Stimulated activated CD8-positive, alpha-beta memory T cell treated with anti-CD3 and anti-CD28 coated beads, Interleukin-12 subunit alpha, Interleukin-12 subunit beta, amount 100 ng/mL, for 24 hours (primary cell): Measurements from ENCODE around the gene ZNF710.
"Not testable (repeated sequence)": the region's sequence is repeated elsewhere in the genome, so short reads cannot be mapped to it uniquely, and the experiment has no call there.

ENCODE experiments used
- DNase-seq: peaks from one replicate; pipeline ENCODE4 v3.0.0-alpha.2; 2020; ENCODE audit errors: extremely low read depth

Gene ZNF710

DNA sequence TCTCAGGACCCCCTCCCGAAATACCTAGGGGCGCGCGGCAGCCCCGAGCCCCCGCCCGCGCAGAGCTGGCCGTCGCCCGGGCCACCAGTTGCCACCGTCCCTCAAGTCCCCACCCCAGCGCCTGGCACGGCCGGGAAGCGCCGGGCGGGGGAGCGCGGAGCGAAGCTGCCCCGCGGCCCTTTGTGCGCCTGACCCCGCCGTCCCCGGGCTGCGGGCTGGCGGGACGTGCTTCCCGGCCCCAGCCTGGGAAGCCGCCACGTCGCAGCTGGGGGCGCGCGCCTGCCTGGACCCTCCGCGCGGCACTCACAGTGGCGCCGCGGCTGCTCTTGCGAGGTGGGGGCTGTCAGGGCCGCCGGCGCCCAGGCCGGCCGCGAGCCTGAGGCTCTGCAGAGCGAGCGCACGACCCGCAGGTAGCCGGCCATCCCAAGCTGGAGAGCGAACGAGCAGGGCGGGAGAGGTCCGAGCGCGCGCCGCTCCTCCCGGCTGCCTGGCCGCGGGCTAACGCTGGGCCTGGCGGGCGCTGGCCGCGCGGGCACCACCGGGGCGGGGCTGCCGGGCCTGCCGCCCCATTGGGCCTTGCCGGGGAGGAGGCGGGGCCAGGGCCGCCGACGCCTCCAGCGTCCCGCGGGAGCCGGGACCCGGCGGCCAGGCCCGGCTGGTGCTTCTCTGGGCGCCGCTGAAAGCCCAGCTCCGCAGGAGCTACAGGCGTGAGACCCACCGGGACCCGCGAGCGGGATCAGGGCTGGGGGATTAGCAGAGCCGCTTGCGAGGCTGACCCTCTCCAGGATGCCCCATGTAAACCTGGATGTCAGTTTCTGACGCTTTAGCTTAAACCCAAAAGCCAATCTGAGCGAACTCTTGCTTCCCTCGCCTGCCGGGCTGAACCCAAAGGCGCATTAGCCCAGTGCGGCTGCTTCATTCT lies 101.1 kb downstream of the ZNF710 start, which contains the start of gene IDH2:
TSS of gene IDH2 (minus strand) at position 500 of the 922 bp plus-strand sequence. CDS start at position 422, 78 bp downstream.
- peak; percentile 31 for DNase-seq

DNA sequence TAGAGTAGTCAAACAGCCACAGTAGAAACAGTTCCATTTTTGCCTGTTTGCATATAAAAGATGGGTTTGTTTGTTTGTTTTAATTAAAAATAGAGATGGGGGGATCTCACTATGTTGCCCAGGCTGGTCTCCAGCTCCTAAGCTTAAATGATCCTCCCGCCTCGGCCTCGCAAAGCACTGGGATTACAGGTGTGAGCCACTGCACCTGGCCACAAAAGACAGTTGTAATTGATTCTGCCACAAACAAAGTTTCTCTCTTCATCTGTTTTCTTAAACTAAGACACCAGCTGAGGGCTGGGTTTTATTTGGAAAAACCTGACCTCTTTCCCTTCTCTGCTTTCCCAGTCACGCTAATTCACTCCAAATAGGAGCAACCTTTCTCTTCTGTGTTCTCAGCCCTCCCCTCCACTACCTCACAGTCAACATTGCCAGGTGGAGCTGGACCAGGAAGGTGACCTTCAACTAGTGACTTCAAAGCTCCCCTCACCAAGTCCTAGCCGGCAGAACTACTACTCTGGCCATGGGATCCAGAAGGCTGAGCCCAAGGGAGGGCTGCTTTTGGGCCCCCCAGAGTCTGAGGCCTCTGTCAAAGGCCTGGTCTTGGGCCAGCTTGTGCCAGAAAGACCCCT lies 102.7 kb downstream of the ZNF710 start:
- no peak for DNase-seq

DNA sequence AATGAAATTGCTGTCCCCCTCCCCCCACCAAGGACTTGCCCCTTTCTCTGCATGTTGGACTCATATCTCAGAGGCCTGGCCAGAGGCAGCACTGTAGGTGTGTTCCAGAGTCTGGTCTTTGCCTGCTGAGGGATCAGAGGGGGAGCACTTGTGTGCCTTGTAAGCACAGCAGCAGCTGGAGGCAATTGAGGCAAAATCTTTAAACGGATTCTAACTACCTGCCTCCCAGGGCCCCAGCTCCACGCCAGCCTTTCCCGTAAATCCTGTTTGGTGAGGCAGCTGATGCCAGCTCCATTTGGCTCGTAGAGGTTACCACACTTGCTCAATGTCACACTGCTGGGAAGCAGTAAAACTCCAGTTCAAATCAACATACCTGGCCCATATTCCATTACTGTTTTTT lies 103.4 kb downstream of the ZNF710 start:
- DNase-seq, result no peak

DNA sequence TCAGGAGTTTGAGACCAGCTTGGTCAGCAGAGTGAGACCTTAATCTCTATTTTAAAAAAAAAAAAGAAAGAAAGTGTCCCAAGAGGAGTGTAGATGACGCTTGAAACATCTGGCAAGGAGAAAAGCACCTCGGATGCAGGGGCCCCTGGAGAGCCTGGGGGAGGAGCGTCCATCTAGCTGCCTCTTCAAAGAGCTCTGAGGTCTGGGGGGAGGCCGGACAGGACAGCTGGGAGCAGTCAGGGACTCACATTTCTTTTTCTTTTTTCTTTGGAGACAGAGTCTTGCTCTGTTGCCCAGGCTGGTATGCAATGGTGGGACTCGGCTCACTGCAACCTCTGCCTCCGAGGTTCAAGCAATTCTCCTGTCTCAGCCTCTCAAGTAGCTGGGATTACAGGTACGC lies 104.4 kb downstream of the ZNF710 start:
- DNase-seq, result no peak

DNA sequence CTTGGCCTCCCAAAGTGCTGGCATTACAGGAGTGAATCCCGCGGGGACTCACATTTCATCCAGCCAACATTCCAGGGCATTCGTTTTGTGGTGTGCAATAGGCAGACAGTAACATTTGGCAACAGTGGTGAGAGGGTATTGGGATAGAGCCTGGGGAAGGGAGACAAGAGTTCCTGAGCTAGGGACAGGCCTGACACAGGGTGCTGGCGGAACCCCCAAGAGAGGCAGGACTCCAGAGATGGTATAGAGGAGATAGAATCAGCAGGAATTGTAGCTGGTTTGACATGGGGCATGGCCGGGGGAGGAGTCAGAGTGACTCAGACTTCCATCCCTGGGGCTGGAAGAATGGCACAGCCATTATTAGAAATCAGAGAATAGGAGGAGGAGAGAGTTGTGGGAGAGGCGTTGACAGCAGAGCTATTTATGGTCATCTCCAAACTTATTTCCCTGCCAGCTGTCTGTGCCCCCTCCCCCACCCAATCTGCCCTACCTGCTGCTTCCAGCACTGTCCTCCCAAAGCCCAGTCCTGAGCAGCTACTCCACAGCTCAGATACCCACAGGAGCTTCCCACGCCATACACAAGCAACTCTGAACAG lies 105.5 kb downstream of the ZNF710 start:
- no peak for DNase-seq

DNA sequence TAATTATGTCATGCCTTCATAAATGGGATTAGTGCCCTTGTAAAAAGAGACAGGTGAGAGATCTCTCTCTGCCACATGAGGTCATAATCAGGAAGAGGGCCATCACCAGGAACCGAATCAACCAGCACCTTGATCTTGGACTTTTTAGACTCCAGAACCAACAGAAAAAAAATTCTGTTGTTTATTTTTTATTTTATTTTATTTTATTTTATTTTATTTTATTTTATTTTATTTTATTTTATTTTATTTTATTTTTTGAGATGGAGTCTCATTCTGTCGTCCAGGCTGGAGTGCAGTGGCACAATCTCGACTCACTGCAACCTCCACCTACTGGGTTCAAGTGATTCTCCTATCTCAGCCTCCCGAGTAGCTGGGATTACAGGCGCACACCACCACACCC lies 106.9 kb downstream of the ZNF710 start:
- DNase-seq, result not testable (repeated sequence)

DNA sequence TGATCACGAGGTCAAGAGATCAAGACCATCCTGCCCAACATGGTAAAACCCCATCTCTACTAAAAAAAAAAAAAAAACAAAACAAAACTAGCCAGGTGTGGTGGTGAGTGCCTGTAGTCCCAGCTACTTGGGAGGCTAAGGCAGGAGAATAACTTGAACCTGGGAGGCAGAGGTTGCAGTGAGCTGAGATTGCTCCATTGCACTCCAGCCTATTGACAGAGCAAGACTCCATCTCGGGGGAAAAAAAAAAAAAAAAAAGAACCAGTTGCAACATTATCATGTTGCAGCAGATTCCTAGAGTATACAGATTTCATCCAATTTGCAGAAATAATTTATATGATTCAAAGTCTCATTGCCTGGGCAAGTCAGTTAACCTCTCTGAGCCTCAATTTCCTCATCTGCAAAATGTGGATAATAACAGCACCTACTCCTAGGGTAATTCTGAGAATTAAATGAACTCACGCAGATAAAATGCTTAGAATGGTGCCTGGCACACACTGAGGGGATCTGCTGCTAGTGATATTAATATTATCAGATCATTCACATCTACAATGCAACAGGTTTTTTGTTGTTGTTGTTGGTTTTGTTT lies 108.1 kb downstream of the ZNF710 start:
- DNase-seq, result not testable (repeated sequence)

DNA sequence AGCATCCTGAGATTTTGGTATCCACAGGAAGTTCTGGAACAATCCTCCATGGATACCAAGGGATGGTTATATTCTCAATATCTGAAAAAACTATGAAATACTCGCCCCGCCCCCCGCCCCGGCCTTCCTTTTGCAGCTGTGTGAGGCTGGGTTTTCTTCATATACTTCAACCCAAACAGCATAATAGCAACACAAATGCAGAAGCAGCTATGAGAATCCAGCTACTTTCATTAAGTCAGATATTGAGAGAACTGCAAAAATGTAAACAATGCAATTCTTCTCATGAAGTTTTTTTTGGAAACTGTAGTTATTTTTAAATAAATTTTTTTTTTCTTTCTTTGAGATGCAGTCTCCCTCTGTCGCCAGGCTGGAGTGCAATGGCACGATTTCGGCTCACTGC lies 112.0 kb downstream of the ZNF710 start:
- no peak for DNase-seq

DNA sequence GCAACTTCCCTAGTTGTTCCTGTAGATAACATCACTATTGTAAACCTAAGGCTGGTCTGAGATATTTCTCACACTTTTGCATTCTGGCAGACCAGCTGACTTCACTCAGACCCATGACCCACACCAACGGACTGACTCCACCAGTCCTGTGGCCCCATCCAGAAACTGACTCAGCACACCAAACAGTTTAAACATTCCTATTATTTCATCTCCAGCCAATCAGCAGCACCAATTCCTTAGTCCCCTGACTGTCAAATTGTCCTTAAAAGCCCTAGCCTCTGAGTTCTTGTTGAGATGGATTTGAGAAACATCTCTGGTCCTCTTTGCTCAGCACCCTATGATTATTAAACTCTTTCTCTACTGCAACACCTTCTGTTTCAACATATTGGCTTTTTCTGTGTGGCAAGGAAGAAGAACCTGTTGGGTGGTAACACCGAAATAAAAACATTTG lies 113.4 kb downstream of the ZNF710 start:
- no peak for DNase-seq

DNA sequence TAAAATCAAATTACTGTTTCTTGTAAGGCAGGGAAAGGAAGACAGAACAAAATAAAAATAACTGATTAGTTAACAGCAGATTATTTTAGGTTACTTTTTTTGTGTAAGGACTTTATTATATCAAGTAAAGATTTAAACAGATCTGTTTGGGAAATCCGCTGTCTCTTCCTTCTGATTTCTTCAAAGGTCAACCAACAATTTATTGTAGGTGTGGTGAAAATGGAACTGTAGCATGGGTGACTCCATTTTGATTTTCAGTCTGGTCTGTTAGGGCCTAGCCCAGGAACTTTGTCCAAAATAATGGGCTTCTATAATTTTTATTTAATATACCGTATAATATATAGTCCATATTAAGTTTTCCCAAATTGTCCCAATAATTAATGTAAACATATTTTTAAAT lies 114.7 kb downstream of the ZNF710 start:
- no peak for DNase-seq

DNA sequence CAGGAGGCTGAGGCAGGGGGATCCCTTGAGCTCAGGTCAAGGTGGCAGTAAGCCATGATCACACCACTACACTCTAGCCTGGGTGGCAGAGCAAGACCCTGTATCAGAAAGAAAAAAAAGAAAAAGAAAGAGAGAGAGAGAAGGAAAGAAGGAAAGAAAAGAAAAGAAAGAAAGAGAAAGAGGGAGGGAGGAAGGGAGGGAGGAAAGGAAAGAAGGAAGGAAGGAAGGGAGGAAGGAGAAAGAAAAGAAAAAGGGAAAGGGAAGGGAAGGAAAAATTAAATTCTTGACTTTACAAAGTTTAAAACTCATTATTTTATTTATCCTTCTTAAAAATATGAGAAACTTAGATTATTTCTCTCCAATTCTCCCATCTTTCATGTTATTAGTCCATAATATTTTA lies 118.2 kb downstream of the ZNF710 start:
- DNase-seq, result no peak

DNA sequence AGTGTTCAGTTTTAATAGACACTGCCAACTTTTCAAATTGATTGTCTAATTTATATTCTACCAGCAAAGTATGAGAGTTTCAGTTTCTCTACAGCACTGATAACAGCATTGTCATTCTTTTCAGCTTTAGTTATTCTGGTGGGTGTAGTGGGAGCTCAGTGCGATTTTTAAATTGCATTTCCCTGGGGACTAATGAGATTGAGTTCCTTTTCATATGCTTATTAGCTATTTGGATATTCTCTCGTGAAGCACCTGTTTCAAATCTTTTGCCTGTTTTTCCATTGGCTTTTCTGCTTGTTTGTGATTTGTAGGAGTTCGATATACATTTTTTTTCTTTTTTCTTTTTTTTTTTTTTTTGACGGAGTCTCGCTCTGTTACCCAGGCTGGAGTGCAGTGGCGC lies 120.0 kb downstream of the ZNF710 start:
- no peak for DNase-seq

DNA sequence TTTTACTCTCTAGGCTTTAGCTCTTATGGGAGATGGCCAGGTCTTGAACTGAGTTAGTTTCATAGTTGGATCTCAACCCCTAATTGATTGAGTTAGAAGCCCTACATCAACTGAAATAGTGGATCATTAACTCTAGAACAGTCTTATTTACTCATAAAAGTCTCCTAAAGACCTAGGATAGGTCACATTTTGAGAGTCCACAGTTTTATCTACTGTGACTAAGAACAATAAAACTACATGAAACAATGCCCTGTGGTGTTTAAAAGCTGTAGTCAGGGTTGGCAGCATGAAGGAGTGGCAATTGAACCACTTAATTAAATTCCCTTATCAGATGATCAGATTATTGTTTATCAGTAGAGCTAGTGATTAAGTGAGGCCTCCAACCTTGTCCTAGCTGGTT lies 123.4 kb downstream of the ZNF710 start:
- DNase-seq, result no peak

DNA sequence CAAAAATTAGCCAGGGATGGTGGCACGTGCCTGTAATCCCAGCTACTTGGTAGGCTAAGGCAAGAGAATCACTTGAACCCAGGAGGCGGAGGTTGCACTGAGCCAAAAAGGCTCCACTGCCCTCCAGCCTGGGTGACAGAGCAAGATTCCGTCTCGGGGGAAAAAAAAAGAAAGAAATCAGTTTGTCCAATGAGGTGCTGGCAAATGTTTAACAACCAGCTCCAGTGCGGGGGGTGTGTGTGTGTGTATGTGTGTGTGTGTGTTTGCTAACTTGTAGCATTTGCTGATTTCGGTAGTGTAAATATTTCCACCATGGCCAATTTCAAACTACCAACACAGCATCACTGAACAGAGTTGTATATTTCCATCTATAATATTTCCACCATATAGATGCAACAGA lies 124.9 kb downstream of the ZNF710 start:
- DNase-seq, result no peak

DNA sequence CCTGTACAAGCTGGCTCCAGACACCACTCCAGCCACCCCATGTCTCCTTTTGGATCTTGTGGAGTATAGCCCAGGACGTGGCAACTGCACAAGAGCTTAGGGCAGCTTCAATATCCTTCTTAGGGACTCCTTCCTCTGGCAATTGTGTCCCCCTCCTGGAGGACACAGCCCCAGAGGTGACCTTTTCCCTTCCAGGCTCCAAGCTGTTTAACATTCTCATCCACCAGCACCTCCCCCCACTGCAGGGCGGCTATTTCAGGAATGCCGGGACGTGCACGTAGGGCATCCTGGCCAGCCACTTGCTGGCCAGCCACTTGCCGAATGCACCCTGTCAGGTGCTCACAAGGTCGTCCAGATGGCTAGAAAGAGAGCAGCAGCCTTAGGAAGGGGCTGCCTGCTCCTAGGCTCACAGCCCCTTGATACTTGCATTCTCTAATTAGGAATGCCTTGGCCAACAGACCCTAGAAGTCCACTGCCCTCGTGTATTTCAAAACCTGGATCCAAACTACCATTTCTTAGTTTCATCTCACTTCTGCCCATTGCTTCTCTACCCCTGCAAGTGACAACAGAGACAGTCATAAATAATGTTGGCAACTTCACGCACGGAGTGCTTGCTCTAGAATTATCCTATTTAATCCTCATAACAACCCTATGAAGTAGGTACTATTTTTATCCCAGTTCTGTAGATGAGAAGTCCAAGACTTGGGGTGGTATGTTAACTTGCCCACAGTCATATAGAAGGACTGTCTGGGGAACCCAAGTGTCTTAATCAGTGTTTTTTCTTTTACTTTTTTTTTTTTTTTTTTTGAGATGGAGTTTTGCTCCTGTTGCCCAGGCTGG lies 125.7 kb downstream of the ZNF710 start:
- no peak for DNase-seq

DNA sequence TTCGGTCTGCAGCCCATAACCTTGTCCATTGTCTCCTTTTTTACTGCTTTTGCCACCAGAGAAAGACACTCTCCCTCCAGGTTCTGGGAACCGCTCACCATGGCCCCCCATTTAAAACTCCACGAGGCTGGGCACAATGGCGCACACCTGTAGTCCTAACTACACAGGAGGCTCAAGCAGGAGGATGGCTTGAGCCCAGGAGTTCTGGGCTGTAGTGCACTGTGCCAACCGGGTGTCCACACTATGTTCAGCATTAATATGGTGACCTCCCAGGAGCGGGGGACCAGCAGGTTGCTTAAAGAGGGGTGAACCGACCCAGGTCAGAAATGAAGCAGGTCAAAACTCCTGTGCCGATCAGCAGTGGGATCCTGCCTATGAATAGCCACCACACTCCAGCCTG lies 129.2 kb downstream of the ZNF710 start:
- DNase-seq, result no peak
